Esophagus squamous epithelium (tissue), 4 donors: ENCODE results near the gene SMIM41.

Experiments
- POLR2A ChIP-seq, 4 donors: fragments of 450-650 bp; IDR thresholded peaks; one replicate each; pipeline ENCODE4 v1.6.1; 2017; ENCODE audit warnings: antibody characterized with exemption in 4 of 4, mild to moderate bottlenecking in 4 of 4, moderate library complexity in 3 of 4
- TF ChIP-seq, protein P1 (sequence below), 6 experiments: fragments of 450-650 bp in 4 of 6; fragments of 200-600 bp in 2 of 6; sonication (generic) in 2 of 6; IDR thresholded peaks; one replicate each; pipeline ENCODE4 v1.5.1; 2016 to 2019; ENCODE audit warnings: antibody characterized with exemption in 6 of 6, mild to moderate bottlenecking in 4 of 6, moderate library complexity in 4 of 6

DNA sequence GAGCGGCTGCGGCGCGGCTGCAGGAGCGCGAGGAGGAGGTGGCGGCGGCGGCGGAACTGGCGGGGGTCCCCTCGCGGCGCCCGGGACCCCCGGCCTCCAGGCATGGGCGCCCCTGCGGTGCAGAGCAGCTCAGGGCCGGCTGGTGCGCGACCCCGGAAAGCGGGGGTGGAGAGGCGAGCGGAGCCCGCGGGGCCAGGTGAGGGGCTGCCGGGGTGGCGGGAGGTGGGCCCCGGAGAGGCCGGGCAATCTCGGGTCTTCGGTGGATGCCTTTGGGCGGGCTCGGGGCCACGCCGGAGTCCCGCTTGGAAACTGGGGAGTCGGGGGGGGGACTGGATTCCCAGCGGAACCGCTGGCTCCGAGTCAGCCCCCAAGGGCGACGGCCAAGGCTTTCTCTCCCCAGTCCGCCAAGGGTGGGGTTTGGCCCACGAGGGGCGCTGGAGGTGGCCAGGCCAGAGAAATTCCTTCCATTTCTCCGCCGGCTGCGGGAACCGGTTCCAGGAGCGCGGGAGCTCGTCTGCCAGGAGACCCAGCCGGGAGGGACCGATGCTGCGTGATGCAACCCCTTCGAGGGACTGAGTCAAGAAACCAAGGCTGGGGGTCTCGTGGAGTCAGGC lies 42.1 kb upstream of the SMIM41 start:
- TF ChIP-seq, protein P1, sequence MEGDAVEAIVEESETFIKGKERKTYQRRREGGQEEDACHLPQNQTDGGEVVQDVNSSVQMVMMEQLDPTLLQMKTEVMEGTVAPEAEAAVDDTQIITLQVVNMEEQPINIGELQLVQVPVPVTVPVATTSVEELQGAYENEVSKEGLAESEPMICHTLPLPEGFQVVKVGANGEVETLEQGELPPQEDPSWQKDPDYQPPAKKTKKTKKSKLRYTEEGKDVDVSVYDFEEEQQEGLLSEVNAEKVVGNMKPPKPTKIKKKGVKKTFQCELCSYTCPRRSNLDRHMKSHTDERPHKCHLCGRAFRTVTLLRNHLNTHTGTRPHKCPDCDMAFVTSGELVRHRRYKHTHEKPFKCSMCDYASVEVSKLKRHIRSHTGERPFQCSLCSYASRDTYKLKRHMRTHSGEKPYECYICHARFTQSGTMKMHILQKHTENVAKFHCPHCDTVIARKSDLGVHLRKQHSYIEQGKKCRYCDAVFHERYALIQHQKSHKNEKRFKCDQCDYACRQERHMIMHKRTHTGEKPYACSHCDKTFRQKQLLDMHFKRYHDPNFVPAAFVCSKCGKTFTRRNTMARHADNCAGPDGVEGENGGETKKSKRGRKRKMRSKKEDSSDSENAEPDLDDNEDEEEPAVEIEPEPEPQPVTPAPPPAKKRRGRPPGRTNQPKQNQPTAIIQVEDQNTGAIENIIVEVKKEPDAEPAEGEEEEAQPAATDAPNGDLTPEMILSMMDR (IDR thresholded peaks at IDR 0.05): no peak
- no peak for TF ChIP-seq POLR2A (IDR thresholded peaks at IDR 0.05)
